ENCODE measurements around the gene CAPZA2. TPM values are rescaled to one million over a fixed set of nuclear protein-coding genes. Genes with fewer than 3 reads are reported as not detected.

CAPZA2 gene
- total and polyA plus RNA-seq, 11 donors: 37.4 to 483 (median 324) TPM

DNA sequence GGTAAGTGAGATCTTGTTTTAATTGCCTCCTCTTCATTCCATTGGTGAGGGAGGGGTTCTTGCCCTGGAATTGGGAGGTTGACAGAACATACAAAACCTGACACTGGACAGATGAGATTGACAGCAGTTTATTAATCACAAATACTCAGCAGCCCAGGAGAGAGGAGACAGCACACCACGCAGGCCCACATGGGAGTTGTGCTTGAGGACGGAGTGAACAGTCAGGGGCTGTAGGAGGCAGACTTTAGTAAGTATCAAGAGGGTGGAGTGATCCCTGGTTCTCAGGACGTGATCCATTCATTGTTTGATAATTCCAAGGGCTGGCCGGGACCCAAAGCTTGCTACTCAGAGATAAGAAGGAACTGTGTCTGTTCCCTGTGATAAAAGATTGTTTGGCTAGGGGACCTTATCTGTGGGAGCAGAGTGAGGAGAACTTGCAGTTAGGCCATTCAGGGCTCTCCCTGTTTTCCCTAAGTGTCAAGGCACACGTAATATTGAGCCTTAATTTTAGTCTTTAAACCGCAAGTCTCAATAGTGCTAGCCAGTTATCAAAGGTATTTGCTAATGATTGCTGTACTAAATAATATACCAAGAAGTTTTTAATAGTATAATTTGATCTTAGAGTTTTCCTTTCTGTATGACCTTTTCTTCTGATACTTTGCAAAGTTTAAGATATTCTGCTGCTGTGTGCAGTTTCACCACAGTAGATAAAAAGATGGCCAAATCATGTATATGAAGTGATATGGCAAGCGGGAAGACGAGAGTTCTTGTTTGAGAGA, 14.5 kb downstream of the CAPZA2 start:
- peak in 1 of 2 donors; percentile 48 for TF ChIP-seq POLR2A (IDR thresholded peaks at IDR 0.05)
- TF ChIP-seq, protein P1, sequence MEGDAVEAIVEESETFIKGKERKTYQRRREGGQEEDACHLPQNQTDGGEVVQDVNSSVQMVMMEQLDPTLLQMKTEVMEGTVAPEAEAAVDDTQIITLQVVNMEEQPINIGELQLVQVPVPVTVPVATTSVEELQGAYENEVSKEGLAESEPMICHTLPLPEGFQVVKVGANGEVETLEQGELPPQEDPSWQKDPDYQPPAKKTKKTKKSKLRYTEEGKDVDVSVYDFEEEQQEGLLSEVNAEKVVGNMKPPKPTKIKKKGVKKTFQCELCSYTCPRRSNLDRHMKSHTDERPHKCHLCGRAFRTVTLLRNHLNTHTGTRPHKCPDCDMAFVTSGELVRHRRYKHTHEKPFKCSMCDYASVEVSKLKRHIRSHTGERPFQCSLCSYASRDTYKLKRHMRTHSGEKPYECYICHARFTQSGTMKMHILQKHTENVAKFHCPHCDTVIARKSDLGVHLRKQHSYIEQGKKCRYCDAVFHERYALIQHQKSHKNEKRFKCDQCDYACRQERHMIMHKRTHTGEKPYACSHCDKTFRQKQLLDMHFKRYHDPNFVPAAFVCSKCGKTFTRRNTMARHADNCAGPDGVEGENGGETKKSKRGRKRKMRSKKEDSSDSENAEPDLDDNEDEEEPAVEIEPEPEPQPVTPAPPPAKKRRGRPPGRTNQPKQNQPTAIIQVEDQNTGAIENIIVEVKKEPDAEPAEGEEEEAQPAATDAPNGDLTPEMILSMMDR (IDR thresholded peaks at IDR 0.05): peak in 7 of 12 donors; percentile 5 to 44 (median 16)

DNA sequence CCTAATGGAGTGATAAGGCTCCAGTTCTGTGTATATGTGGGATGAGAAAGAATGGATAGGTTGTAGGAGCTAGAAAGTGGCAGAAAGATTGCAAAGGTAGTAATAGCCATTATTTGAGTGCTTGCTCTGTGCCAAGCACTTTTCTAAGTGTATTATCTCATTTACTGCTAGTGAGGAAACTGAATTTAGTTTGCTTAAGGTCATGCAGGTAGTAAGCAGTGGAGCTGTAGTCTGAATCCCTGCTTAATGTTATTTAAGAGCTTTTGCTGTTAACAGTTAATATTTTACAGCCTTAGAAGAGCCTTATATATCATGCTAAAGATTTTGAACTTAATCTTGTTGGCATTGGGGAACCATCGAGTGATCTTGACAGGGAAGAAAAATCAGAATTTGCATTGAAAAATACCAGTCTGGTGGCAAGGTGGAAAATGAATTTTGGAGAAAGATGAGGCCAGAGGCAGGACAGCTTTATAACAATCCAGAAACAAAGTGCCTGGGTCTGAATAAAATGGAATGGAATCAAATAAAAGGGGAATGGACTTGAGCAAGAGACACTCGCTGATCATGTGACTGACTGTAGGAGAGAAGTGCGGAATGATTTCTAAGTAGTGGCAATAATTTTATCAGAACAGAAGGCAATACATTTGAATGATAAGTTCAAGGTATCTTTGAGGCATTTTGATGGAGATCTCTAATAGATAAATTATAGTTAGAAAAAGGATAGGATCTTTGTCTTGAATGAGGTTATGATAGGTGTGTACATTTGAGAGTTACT, 15.2 kb downstream of the CAPZA2 start:
- DNase-seq (no peak), ATAC-seq (no peak)
- peak overlapping the region in 11 of 12 donors; percentile 41 to 77 (median 64) for H3K27ac ChIP-seq
- no peaks in the 10 kb centered on the region for H3K9me3 ChIP-seq
- intact Hi-C loops (cut with DNase I): no loop called here
- peak overlapping the region in 1 of 12 donors; percentile 20 for H3K4me3 ChIP-seq
- 69 to 71% (median 70%) methylated on average over 3 of the region's 3 CpGs for WGBS, 4 donors
- H3K27me3 ChIP-seq: no peaks in the 10 kb centered on the region
- peaks cover 0 to 15% (median 0%) of the 10 kb centered on the region in 9 donors for H3K36me3 ChIP-seq
- TF ChIP-seq, protein P1 (IDR thresholded peaks at IDR 0.05): no peak
- TF ChIP-seq POLR2A (IDR thresholded peaks at IDR 0.05): no peak
- peaks cover 3 to 83% (median 59%) of the 10 kb centered on the region in 12 donors for H3K4me1 ChIP-seq

More for the DNA sequence above, 14.5 kb downstream of the CAPZA2 start:
- Histone ChIP-seq H3K27ac (peak overlapping the region; percentile 7 to 77 (median 64)), H3K4me1 (peaks cover 3 to 83% (median 65%) of the 10 kb centered on the region in 12 donors), H3K9me3 (no peaks in the 10 kb centered on the region), H3K4me3 (peak overlapping the region in 1 of 12 donors; percentile 20), H3K27me3 (no peaks in the 10 kb centered on the region), H3K36me3 (peaks cover 0 to 15% (median 0%) of the 10 kb centered on the region in 9 donors)
- intact Hi-C loops (cut with DNase I): no loop called here
- ATAC-seq (peak; percentile 87 to 94 (median 90)), DNase-seq (peak; percentile 69 to 82 (median 74))
- WGBS, 4 donors: 18 to 20% (median 19%) methylated on average over 8 of the region's 8 CpGs

DNA sequence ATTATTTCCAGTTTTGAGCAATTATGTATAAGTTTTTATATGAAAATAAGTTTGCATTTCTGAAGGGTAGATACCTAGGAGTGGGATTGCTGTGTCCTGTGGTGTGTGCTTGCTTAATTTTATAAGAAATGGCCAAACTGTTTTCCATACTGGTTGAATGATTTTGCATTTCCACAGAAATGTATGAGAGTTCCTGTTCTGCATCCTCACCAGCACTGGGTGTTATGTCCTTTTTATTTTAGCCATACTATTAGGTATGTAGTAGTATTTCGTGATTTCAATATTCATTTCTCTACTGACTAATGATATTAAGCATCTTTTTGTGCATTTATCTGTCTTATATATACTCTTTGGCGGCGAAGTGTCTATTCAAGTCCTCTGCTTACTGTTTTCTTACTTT, 22.3 kb downstream of the CAPZA2 start:
- Histone ChIP-seq H3K4me1 (peaks cover 0 to 49% (median 22%) of the 10 kb centered on the region in 12 donors), H3K4me3 (no peak overlapping the region), H3K9me3 (peaks cover 0 to 12% (median 0%) of the 10 kb centered on the region in 12 donors), H3K27me3 (no peaks in the 10 kb centered on the region), H3K27ac (no peak overlapping the region), H3K36me3 (peaks cover 0 to 27% (median 19%) of the 10 kb centered on the region in 9 donors)
- ATAC-seq (no peak), DNase-seq (no peak)
- intact Hi-C loops (cut with DNase I): no loop called here
- WGBS, 4 donors: 95 to 98% (median 96%) methylated on average over 3 of the region's 3 CpGs
- TF ChIP-seq, protein P1 (IDR thresholded peaks at IDR 0.05): no peak
- no peak for TF ChIP-seq POLR2A (IDR thresholded peaks at IDR 0.05)

DNA sequence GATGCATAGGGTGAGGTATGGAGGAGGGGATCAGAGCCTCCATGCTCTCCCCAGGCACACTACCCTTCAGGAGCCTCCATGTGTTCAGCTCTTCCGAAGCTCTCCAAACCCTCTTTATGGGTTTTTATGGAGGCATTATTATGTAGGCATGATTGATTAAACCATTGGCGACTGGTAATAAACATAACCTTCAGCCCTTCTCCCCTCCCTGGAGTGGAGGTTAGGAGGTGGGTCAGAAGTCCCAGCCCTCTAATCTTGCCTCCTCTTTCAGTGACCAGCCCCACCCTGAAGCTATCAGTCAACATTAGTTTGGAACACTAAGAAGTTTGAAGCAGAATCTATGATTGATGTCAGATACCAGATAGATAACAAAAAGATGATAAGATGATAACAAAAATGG, 23.3 kb downstream of the CAPZA2 start:
- DNase-seq: no peak
- no peak for TF ChIP-seq POLR2A (IDR thresholded peaks at IDR 0.05)
- TF ChIP-seq, protein P1 (IDR thresholded peaks at IDR 0.05): no peak
- intact Hi-C loops (cut with DNase I): no loop called here
- WGBS, 4 donors: 61 to 89% (median 87%) methylated on average over 2 of the region's 2 CpGs
- Histone ChIP-seq H3K9me3 (peaks cover 0 to 12% (median 0%) of the 10 kb centered on the region in 12 donors), H3K4me3 (no peak overlapping the region), H3K27ac (no peak overlapping the region), H3K4me1 (peaks cover 0 to 45% (median 22%) of the 10 kb centered on the region in 12 donors), H3K27me3 (no peaks in the 10 kb centered on the region), H3K36me3 (peaks cover 0 to 35% (median 25%) of the 10 kb centered on the region in 9 donors)
- peak in 1 of 4 donors; percentile 44 for ATAC-seq

All from heart left ventricle (tissue), 16 donors.